NCI-H2107 (cell line): Measurements from ENCODE around the gene HTR1D.

Experiments used
- DNase-seq: peaks from one replicate; lab custom pipeline; 2025; lab: John Stamatoyannopoulos, UW

HTR1D gene

GRCh38 chr1:23150125-23150524, 67.2 kb downstream of the HTR1D start:
- DNase-seq, result no peak

DNA sequence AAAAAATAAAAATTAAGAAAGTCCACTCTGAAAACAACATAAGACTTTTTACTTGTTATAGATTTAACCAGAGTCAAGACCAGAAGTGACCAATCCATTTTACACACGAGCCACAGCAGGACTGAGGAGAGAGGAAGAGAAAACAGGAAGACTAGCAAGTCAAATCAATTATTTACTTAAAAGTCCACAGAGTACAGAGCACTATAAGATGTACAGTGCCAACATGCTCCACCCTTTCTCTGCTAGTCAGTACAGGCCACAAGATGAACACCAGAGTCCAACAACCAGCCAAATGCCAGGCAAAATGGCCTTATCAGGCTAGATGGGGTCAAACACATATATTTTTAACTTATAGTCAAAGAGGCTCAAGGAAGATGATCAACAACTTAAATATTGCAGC, 68.2 kb downstream of the HTR1D start:
- DNase-seq, result no peak

DNA sequence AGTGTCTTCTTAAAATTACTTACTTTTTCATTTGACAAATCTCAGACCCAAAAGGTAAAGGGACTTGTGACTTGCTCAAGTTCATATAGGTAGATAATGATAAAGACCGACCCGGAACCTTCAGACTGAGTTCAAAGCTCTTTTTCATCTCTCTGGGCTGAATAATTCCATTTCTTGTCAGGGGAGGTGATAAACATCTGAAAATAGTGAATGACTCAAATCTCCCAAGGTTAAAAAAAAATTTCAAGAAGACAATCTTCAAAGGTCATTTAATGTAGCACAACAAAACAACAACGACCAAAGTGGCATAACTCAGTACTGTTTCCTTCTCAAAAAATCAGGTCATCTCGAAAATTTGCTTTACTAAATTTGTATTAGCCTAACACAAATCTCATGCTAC, 69.2 kb downstream of the HTR1D start:
- DNase-seq, result no peak
